Calu3 (cell line): ENCODE measurements around the gene CIAPIN1. TPM values are rescaled to one million over a fixed set of nuclear protein-coding genes. Genes with fewer than 3 reads are reported as not detected.

Source experiments
- BruUV-seq: library from RNA; stranded (reverse); fragments of 400-500 nt; replicated peaks from 2 replicates; lab custom pipeline; 2021; lab: Mats Ljungman, UMichigan
- CTCF ChIA-PET: fragments of 300-600 bp; sonication (Branson Sonifier 250); formaldehyde crosslinking; loops from one replicate; lab custom pipeline; 2022; ENCODE audit warnings: antibody characterized with exemption; lab: Charles Lee
- DNase-seq: peaks from one replicate; pipeline ENCODE4 v3.0.0; 2022
- H3K27ac Mint-ChIP-seq: one replicate; pipeline ENCODE4 v1.8.0; 2022; ENCODE audit warnings: mixed read lengths; ENCODE audit not compliant: unreplicated experiment
- H3K27me3 Mint-ChIP-seq: one replicate; pipeline ENCODE4 v1.8.0; 2022; ENCODE audit warnings: mixed read lengths; ENCODE audit not compliant: unreplicated experiment
- H3K36me3 Mint-ChIP-seq: one replicate; pipeline ENCODE4 v1.8.0; 2022; ENCODE audit warnings: mild to moderate bottlenecking, moderate library complexity, mixed read lengths; ENCODE audit not compliant: insufficient read depth, unreplicated experiment
- H3K4me1 Mint-ChIP-seq: one replicate; pipeline ENCODE4 v1.8.0; 2022; ENCODE audit warnings: mild to moderate bottlenecking, low read depth, mixed read lengths; ENCODE audit not compliant: unreplicated experiment
- H3K4me3 Mint-ChIP-seq: one replicate; pipeline ENCODE4 v1.8.0; 2022; ENCODE audit warnings: mild to moderate bottlenecking, low read depth, moderate library complexity, mixed read lengths; ENCODE audit not compliant: unreplicated experiment
- H3K9me3 Mint-ChIP-seq: one replicate; pipeline ENCODE4 v1.8.0; 2022; ENCODE audit warnings: low read depth, mixed read lengths; ENCODE audit not compliant: unreplicated experiment
- intact Hi-C: fragments of 100-400 bp; cut with micrococcal nuclease; formaldehyde crosslinking; loops from one replicate; pipeline ENCODE4 v1.10.0; 2022; ENCODE audit not compliant: unreplicated experiment
- total RNA-seq: library from RNA; stranded (reverse); gene quantifications from 2 replicates; pipeline ENCODE4 v1.2.3, GENCODE V29; 2022
- TF ChIP-seq, protein P1 (sequence below): fragments of 200-600 bp; IDR thresholded peaks from one replicate; pipeline ENCODE4 v1.8.0; 2022; ENCODE audit warnings: antibody characterized with exemption; ENCODE audit not compliant: unreplicated experiment

CIAPIN1 gene
- total RNA-seq, 1 experiment from 2014 or later = 77.2 TPM

DNA sequence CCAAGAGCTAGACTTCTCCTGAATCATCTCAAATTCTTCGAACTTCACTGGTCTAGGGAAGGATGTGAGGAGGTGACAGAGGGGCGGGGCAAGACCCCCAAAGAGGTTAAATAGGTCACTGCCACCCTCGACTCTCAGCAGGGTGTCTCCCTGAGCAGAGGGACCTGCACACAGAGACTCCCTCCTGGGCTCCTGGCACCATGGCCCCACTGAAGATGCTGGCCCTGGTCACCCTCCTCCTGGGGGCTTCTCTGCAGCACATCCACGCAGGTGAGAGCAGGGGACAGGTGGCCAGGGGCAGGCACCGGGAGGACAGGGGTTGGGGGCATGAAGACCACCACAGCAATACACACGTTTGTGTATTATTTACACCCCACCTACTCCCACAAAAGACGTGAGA is 33.5 kb downstream of the CIAPIN1 start:
- Mint-ChIP-seq H3K27ac (no peak overlapping the region), H3K27me3 (no peaks in the 10 kb centered on the region), H3K4me3 (no peak overlapping the region), H3K36me3 (peaks cover 6% of the 10 kb centered on the region), H3K4me1 (peaks cover 43% of the 10 kb centered on the region), H3K9me3 (no peaks in the 10 kb centered on the region)
- TF ChIP-seq, protein P1, sequence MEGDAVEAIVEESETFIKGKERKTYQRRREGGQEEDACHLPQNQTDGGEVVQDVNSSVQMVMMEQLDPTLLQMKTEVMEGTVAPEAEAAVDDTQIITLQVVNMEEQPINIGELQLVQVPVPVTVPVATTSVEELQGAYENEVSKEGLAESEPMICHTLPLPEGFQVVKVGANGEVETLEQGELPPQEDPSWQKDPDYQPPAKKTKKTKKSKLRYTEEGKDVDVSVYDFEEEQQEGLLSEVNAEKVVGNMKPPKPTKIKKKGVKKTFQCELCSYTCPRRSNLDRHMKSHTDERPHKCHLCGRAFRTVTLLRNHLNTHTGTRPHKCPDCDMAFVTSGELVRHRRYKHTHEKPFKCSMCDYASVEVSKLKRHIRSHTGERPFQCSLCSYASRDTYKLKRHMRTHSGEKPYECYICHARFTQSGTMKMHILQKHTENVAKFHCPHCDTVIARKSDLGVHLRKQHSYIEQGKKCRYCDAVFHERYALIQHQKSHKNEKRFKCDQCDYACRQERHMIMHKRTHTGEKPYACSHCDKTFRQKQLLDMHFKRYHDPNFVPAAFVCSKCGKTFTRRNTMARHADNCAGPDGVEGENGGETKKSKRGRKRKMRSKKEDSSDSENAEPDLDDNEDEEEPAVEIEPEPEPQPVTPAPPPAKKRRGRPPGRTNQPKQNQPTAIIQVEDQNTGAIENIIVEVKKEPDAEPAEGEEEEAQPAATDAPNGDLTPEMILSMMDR = no peak
- CTCF ChIA-PET = interaction anchor here (0.7 kb wide), 1 partner anchor 99 kb away, joined by 4 read pairs; no protein-coding TSS in a partner anchor
- BruUV-seq = no TSS peak
- DNase-seq = no peak
- intact Hi-C loops = loop anchor here (10.0 kb wide), 1 partner anchor 229 kb away; the partner anchor contains the start of genes PSME3IP1 and RSPRY1

DNA sequence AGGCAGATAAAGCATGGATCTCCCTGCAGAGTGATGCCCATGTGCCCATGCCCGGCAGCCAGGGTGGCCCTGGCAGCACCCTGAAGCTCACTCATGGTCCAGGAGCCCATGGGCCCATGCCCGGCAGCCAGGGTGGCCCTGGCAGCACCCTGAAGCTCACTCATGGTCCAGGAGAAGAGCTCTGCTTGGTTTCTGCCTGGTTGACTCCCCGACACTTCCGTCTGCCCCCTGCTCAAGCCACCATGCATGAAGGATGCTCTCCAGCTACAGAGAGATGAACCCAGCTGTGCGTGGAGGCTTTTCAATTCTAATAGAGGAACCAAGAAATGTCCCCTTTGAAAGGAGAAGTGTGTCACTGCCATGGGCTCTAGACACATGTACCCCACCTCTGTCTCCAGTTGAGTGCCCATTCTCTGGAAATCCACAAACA is 33.9 kb downstream of the CIAPIN1 start:
- no peak for DNase-seq
- Mint-ChIP-seq H3K9me3 (no peaks in the 10 kb centered on the region), H3K27ac (no peak overlapping the region), H3K27me3 (no peaks in the 10 kb centered on the region), H3K4me1 (peaks cover 39% of the 10 kb centered on the region), H3K36me3 (peaks cover 6% of the 10 kb centered on the region), H3K4me3 (no peak overlapping the region)
- BruUV-seq = no TSS peak
- CTCF ChIA-PET = no interaction called here
- intact Hi-C loops = loop anchor here (10.0 kb wide), 1 partner anchor 229 kb away; the partner anchor contains the start of genes PSME3IP1 and RSPRY1
- TF ChIP-seq, protein P1 = no peak

GRCh38 chr16:57412584-57412983 is 34.6 kb downstream of the CIAPIN1 start:
- CTCF ChIA-PET = no interaction called here
- H3K9me3 Mint-ChIP-seq = no peaks in the 10 kb centered on the region
- no peaks in the 10 kb centered on the region for H3K27me3 Mint-ChIP-seq
- no peak overlapping the region for H3K27ac Mint-ChIP-seq
- DNase-seq = no peak
- peaks cover 6% of the 10 kb centered on the region for H3K36me3 Mint-ChIP-seq
- H3K4me1 Mint-ChIP-seq = peaks cover 31% of the 10 kb centered on the region
- TF ChIP-seq, protein P1 = no peak
- no TSS peak for BruUV-seq
- no peak overlapping the region for H3K4me3 Mint-ChIP-seq
- intact Hi-C loops = loop anchor here (10.0 kb wide), 1 partner anchor 228 kb away; the partner anchor contains the start of genes PSME3IP1 and RSPRY1

DNA sequence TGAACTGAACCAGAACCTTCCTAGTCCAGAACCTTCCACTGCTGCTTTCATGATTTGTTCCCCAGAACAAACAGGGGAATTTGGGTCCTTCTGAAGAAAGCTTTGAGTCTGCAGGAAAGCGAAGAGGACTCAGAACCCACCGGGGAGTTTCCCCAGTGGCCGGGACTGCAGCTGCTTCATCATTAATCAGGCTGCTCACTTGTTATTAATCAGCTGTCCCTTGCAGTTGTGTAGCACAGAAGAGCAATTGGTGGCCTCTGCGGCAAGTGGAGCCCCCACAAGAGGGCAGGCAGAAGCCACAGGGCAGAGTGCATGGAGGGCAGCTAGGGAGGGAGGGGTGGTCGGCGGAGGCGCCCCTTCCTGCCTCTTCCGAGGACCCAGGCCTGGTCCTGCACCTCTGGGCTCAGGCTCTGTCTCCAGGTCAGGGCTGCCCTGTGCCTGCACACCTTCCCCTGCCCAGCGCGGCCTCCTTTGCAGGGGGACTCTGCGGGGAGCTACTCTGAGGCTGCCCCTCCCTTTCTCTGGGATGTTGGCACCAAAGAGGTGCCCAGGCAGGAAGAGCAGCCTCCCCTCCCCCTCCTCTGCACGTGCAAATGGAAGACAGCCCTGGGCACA is 35.7 kb downstream of the CIAPIN1 start:
- no peak for DNase-seq
- Mint-ChIP-seq H3K4me1 (peaks cover 20% of the 10 kb centered on the region), H3K4me3 (no peak overlapping the region), H3K9me3 (no peaks in the 10 kb centered on the region), H3K27me3 (no peaks in the 10 kb centered on the region), H3K36me3 (no peaks in the 10 kb centered on the region), H3K27ac (no peak overlapping the region)
- CTCF ChIA-PET = interaction anchor here (0.5 kb wide), 1 partner anchor 119 kb away, joined by 3 read pairs; no protein-coding TSS in a partner anchor
- intact Hi-C loops = loop anchor here (10.0 kb wide), 1 partner anchor 227 kb away; the partner anchor contains the start of genes PSME3IP1 and RSPRY1
- TF ChIP-seq, protein P1 = no peak
- BruUV-seq = no TSS peak
